HG03135 (cell line): Measurements from ENCODE around the gene ARMC5.
A peak's percentile ranks its signal among the peaks of the same experiment; 100 is the strongest.
"Not testable (repeated sequence)": the region's sequence is repeated elsewhere in the genome, so short reads cannot be mapped to it uniquely, and the experiment has no call there.

ENCODE experiments used
- ATAC-seq: cut with Tn5 transposase; IDR thresholded peaks from one replicate; pipeline ENCODE4 v1.9.1; 2021; ENCODE audit warnings: mild to moderate bottlenecking, moderate library complexity; ENCODE audit not compliant: unreplicated experiment

Gene ARMC5

GRCh38 chr16:31458844-31459686, at the start of gene ARMC5:
ARMC5 (plus strand) TSS chr16:31459501; CDS start chr16:31459525, 24 bp downstream.
- peak; percentile 69 for ATAC-seq

GRCh38 chr16:31410082-31410481, 49.2 kb upstream of the ARMC5 start:
- no peak for ATAC-seq

GRCh38 chr16:31411024-31411844, 48.1 kb upstream of the ARMC5 start:
- no peak for ATAC-seq

GRCh38 chr16:31412750-31413149, 46.6 kb upstream of the ARMC5 start:
- ATAC-seq: no peak

- ATAC-seq: no peak
Measured at GRCh38 chr16:31413381-31413780, 45.9 kb upstream of the ARMC5 start.

- ATAC-seq: no peak
Measured at GRCh38 chr16:31413943-31414342, 45.4 kb upstream of the ARMC5 start.

- no peak for ATAC-seq
Measured at GRCh38 chr16:31414706-31415105, 44.6 kb upstream of the ARMC5 start.

GRCh38 chr16:31416371-31416770, 42.9 kb upstream of the ARMC5 start:
- no peak for ATAC-seq

GRCh38 chr16:31417036-31417435, 42.3 kb upstream of the ARMC5 start:
- not testable (repeated sequence) for ATAC-seq

- ATAC-seq: no peak
Measured at GRCh38 chr16:31417916-31418315, 41.4 kb upstream of the ARMC5 start.

GRCh38 chr16:31420037-31420436, 39.3 kb upstream of the ARMC5 start:
- ATAC-seq: no peak

GRCh38 chr16:31421587-31421986, 37.7 kb upstream of the ARMC5 start:
- ATAC-seq: no peak

GRCh38 chr16:31423241-31423640, 36.1 kb upstream of the ARMC5 start:
- no peak for ATAC-seq

- no peak for ATAC-seq
Measured at GRCh38 chr16:31423801-31424200, 35.5 kb upstream of the ARMC5 start.

GRCh38 chr16:31427441-31428278, 31.6 kb upstream of the ARMC5 start:
- no peak for ATAC-seq

- no peak for ATAC-seq
Measured at GRCh38 chr16:31428279-31428597, 31.1 kb upstream of the ARMC5 start, which contains the start of gene COX6A2. COX6A2 (minus strand) TSS chr16:31428360; CDS start chr16:31428325, 35 bp downstream.

GRCh38 chr16:31428638-31429247, 30.6 kb upstream of the ARMC5 start:
- no peak for ATAC-seq

- no peak for ATAC-seq
Measured at GRCh38 chr16:31429314-31429713, 30.0 kb upstream of the ARMC5 start.

GRCh38 chr16:31429796-31430195, 29.5 kb upstream of the ARMC5 start:
- no peak for ATAC-seq

- no peak for ATAC-seq
Measured at GRCh38 chr16:31430380-31431052, 28.8 kb upstream of the ARMC5 start.
